Hepatocyte (in vitro differentiated cells): ENCODE results near the gene ZNF532. TPM values are rescaled to one million over a fixed set of nuclear protein-coding genes. Genes with fewer than 3 reads are reported as not detected.

ENCODE experiments used
- DNase-seq: peaks from one replicate; pipeline ENCODE4 v3.0.0-alpha.2; 2016; ENCODE audit warnings: low spot score
- H2AFZ ChIP-seq: fragments of 200-600 bp; sonication (generic); 2 replicates; pipeline ENCODE4 v1.6.0; 2016; ENCODE audit warnings: antibody characterized with exemption, mild to moderate bottlenecking
- H3K27ac ChIP-seq: fragments of 200-600 bp; sonication (generic); 2 replicates; pipeline ENCODE4 v1.5.1; 2016; ENCODE audit warnings: mild to moderate bottlenecking
- H3K27me3 ChIP-seq: fragments of 200-600 bp; sonication (generic); 2 replicates; pipeline ENCODE4 v1.6.1; 2016
- H3K36me3 ChIP-seq: fragments of 200-600 bp; sonication (generic); replicated peaks from 2 replicates; pipeline ENCODE4 v1.5.1; 2016; ENCODE audit warnings: low read depth; ENCODE audit not compliant: insufficient read depth
- H3K4me1 ChIP-seq: fragments of 200-600 bp; sonication (generic); 2 replicates; pipeline ENCODE4 v1.5.1; 2016; ENCODE audit warnings: mild to moderate bottlenecking, moderate library complexity; ENCODE audit not compliant: insufficient read depth
- H3K4me2 ChIP-seq: fragments of 200-600 bp; sonication (generic); 2 replicates; pipeline ENCODE4 v1.6.0; 2016
- H3K4me3 ChIP-seq: fragments of 200-600 bp; sonication (generic); 2 replicates; pipeline ENCODE4 v1.5.1; 2016; ENCODE audit warnings: mild to moderate bottlenecking
- H3K79me2 ChIP-seq: fragments of 200-600 bp; sonication (generic); 2 replicates; pipeline ENCODE4 v1.6.0; 2017; ENCODE audit warnings: mild to moderate bottlenecking
- H3K9me2 ChIP-seq: fragments of 200-600 bp; sonication (generic); replicated peaks from 2 replicates; pipeline ENCODE4 v1.6.0; 2017; ENCODE audit warnings: mild to moderate bottlenecking; ENCODE audit not compliant: insufficient read depth
- H3K9me3 ChIP-seq: fragments of 200-600 bp; sonication (generic); 2 replicates; pipeline ENCODE4 v1.5.1; 2016; ENCODE audit warnings: low read depth, mild to moderate bottlenecking
- H4K20me1 ChIP-seq: fragments of 200-600 bp; sonication (generic); 2 replicates; pipeline ENCODE4 v1.6.0; 2016; ENCODE audit warnings: mild to moderate bottlenecking; ENCODE audit not compliant: insufficient read depth, poor library complexity, severe bottlenecking
- EZH2 ChIP-seq: fragments of 200-600 bp; sonication (generic); IDR thresholded peaks from 2 replicates; pipeline ENCODE4 v1.6.1; 2016; ENCODE audit warnings: antibody characterized with exemption, mild to moderate bottlenecking, borderline replicate concordance
- EZH2phosphoT487 ChIP-seq: fragments of 200-600 bp; sonication (generic); IDR thresholded peaks from one replicate; pipeline ENCODE4 v1.6.1; 2018; ENCODE audit warnings: antibody characterized with exemption, mild to moderate bottlenecking, low read depth, moderate library complexity; ENCODE audit not compliant: unreplicated experiment, severe bottlenecking
- WGBS: methylation state at CpG from one replicate; pipeline ENCODE4 v1.1.6; 2016; ENCODE audit warnings: low lambda C conversion rate; ENCODE audit errors: missing lambda C conversion rate; 5-methylcytosine and 5-hydroxymethylcytosine counted together
- polyA plus RNA-seq: library from polyadenylated mRNA; unstranded; fragments of >200 nt; fragmentation: Nextera tagmentation; extraction: Ambion mirVana; gene quantifications from 2 replicates; pipeline ENCODE4 v1.2.1, GENCODE V29; 2016
- total RNA-seq: library from RNA; depleted of rRNA; stranded (reverse); fragments of >200 nt; gene quantifications from 2 replicates; pipeline ENCODE4 v1.2.3, GENCODE V29; 2014
- TF ChIP-seq, protein P1 (sequence below): fragments of 200-600 bp; sonication (generic); IDR thresholded peaks from 2 replicates; pipeline ENCODE4 v1.5.1; 2016; ENCODE audit warnings: antibody characterized with exemption, mild to moderate bottlenecking; ENCODE audit not compliant: poor library complexity

ZNF532 gene
- total and polyA plus RNA-seq, 2 experiments from 2014 or later, result 15.9 to 36.5 TPM

- no peaks in the 10 kb centered on the region for H3K27me3 ChIP-seq
Observed at GRCh38 chr18:58882044-58882443, 17.4 kb downstream of the ZNF532 start.

GRCh38 chr18:58882686-58883085 is 18.0 kb downstream of the ZNF532 start:
- Histone ChIP-seq H2AFZ (no peak overlapping the region), H3K79me2 (peaks cover 63% of the 10 kb centered on the region), H3K27me3 (no peaks in the 10 kb centered on the region), H4K20me1 (no peaks in the 10 kb centered on the region), H3K27ac (no peak overlapping the region), H3K9me3 (no peaks in the 10 kb centered on the region), H3K4me1 (peaks cover 5% of the 10 kb centered on the region), H3K4me3 (no peak overlapping the region), H3K4me2 (no peak overlapping the region), H3K9me2 (no peaks in the 10 kb centered on the region), H3K36me3 (no peaks in the 10 kb centered on the region)
- TF ChIP-seq, protein P1, sequence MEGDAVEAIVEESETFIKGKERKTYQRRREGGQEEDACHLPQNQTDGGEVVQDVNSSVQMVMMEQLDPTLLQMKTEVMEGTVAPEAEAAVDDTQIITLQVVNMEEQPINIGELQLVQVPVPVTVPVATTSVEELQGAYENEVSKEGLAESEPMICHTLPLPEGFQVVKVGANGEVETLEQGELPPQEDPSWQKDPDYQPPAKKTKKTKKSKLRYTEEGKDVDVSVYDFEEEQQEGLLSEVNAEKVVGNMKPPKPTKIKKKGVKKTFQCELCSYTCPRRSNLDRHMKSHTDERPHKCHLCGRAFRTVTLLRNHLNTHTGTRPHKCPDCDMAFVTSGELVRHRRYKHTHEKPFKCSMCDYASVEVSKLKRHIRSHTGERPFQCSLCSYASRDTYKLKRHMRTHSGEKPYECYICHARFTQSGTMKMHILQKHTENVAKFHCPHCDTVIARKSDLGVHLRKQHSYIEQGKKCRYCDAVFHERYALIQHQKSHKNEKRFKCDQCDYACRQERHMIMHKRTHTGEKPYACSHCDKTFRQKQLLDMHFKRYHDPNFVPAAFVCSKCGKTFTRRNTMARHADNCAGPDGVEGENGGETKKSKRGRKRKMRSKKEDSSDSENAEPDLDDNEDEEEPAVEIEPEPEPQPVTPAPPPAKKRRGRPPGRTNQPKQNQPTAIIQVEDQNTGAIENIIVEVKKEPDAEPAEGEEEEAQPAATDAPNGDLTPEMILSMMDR, result no peak
- no peak for TF ChIP-seq EZH2
- no peak for TF ChIP-seq EZH2phosphoT487
- WGBS, result 28% methylated on average over 1 of the region's 1 CpG
- no peak for DNase-seq

More at GRCh38 chr18:58882044-58882443, 17.4 kb downstream of the ZNF532 start:
- Histone ChIP-seq H3K9me3 (no peaks in the 10 kb centered on the region), H3K4me1 (peaks cover 3% of the 10 kb centered on the region), H3K36me3 (no peaks in the 10 kb centered on the region), H3K4me3 (no peak overlapping the region), H3K79me2 (peaks cover 69% of the 10 kb centered on the region), H3K9me2 (no peaks in the 10 kb centered on the region), H3K4me2 (no peak overlapping the region), H4K20me1 (no peaks in the 10 kb centered on the region), H2AFZ (no peak overlapping the region), H3K27ac (no peak overlapping the region)
- WGBS, result 97% methylated on average over 4 of the region's 4 CpGs
- no peak for DNase-seq
- TF ChIP-seq EZH2phosphoT487 (no peak), EZH2 (no peak)
- TF ChIP-seq, protein P1, result no peak

- H3K4me1 ChIP-seq, result peaks cover 5% of the 10 kb centered on the region
- no peaks in the 10 kb centered on the region for H3K36me3 ChIP-seq
- DNase-seq, result no peak
- H3K9me2 ChIP-seq, result no peaks in the 10 kb centered on the region
- no peaks in the 10 kb centered on the region for H4K20me1 ChIP-seq
- H3K27ac ChIP-seq, result no peak overlapping the region
- peaks cover 55% of the 10 kb centered on the region for H3K79me2 ChIP-seq
- no peaks in the 10 kb centered on the region for H3K9me3 ChIP-seq
- no peak for TF ChIP-seq EZH2phosphoT487
- TF ChIP-seq, protein P1, result no peak
- TF ChIP-seq EZH2, result no peak
- no peaks in the 10 kb centered on the region for H3K27me3 ChIP-seq
- no peak overlapping the region for H3K4me2 ChIP-seq
- no peak overlapping the region for H3K4me3 ChIP-seq
- no peak overlapping the region for H2AFZ ChIP-seq
- 96% methylated on average over 5 of the region's 5 CpGs for WGBS
Observed at GRCh38 chr18:58884680-58885079, 20.0 kb downstream of the ZNF532 start.

DNA sequence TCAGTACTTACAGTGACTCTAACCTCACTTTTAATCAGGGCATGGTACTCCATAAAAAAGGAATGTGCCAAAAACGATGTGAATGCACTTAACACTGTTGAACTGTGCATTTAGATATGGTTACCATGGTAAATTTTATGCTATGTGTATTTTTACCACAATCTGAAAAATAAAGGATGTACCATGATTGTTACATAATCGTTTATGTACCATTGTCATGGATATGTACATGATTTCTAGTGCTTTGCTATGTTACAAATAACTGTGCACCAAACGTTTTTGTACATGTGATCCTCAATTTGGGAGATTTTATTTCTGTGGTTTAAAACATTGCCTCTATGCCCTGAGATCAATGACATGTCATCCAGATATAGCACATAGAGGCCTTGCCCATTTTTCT is 21.8 kb downstream of the ZNF532 start:
- no peak overlapping the region for H3K4me2 ChIP-seq
- H3K36me3 ChIP-seq, result no peaks in the 10 kb centered on the region
- no peaks in the 10 kb centered on the region for H3K9me3 ChIP-seq
- TF ChIP-seq EZH2 (no peak), EZH2phosphoT487 (no peak)
- TF ChIP-seq, protein P1, result no peak
- no peak overlapping the region for H3K27ac ChIP-seq
- DNase-seq, result no peak
- WGBS, result 77% methylated on average over 3 of the region's 3 CpGs
- no peak overlapping the region for H3K4me3 ChIP-seq
- H3K79me2 ChIP-seq, result peaks cover 62% of the 10 kb centered on the region
- no peaks in the 10 kb centered on the region for H3K27me3 ChIP-seq
- no peaks in the 10 kb centered on the region for H3K9me2 ChIP-seq
- no peaks in the 10 kb centered on the region for H4K20me1 ChIP-seq
- H2AFZ ChIP-seq, result no peak overlapping the region
- H3K4me1 ChIP-seq, result peaks cover 5% of the 10 kb centered on the region
